Caco-2 (cell line): ENCODE measurements around the gene ETFDH. TPM values are rescaled to one million over a fixed set of nuclear protein-coding genes. Genes with fewer than 3 reads are reported as not detected.

ENCODE experiments used
- BruUV-seq: library from RNA; stranded (reverse); fragments of 400-500 nt; replicated peaks from 2 replicates; lab custom pipeline; 2021; lab: Mats Ljungman, UMichigan
- CTCF ChIA-PET: fragments of 300-600 bp; sonication (Branson Sonifier 250); formaldehyde crosslinking; loops from one replicate; lab custom pipeline; 2022; ENCODE audit warnings: antibody characterized with exemption; lab: Charles Lee
- POLR2A ChIA-PET: fragments of 300-600 bp; sonication (Branson Sonifier 250); formaldehyde crosslinking; loops from one replicate; lab custom pipeline; 2022; ENCODE audit warnings: antibody characterized with exemption; lab: Charles Lee
- DNase-seq, 2 experiments: peaks; one replicate each; pipeline versions ENCODE4 v3.0.0 to v3.0.0-alpha.2; 2020 to 2022
- H3K27me3 ChIP-seq: replicated peaks from 2 replicates; pipeline ENCODE4 v1.6.0; 2011; ENCODE audit warnings: low read length; ENCODE audit not compliant: control insufficient read depth, insufficient read depth
- H3K36me3 ChIP-seq: 2 replicates; pipeline ENCODE4 v1.5.1; 2011; ENCODE audit warnings: low read length; ENCODE audit not compliant: control insufficient read depth, insufficient read depth
- H3K4me1 ChIP-seq: fragments of 250-450 bp; sonication (Bioruptor Pico); 2 replicates; pipeline ENCODE4 v1.5.1; 2020; ENCODE audit warnings: mild to moderate bottlenecking
- H3K4me3 ChIP-seq: 2 replicates; pipeline ENCODE4 v1.5.1; 2011; ENCODE audit warnings: low read depth, mild to moderate bottlenecking, control low read depth, low read length
- H3K9me3 ChIP-seq: fragments of 250-450 bp; sonication (Bioruptor Pico); 2 replicates; pipeline ENCODE4 v1.5.1; 2020; ENCODE audit warnings: mild to moderate bottlenecking, moderate library complexity
- H3K27ac Mint-ChIP-seq: one replicate; pipeline ENCODE4 v1.8.0; 2022; ENCODE audit warnings: mixed read lengths; ENCODE audit not compliant: unreplicated experiment
- H3K27me3 Mint-ChIP-seq: one replicate; pipeline ENCODE4 v1.8.0; 2022; ENCODE audit warnings: mixed read lengths; ENCODE audit not compliant: insufficient read depth, unreplicated experiment
- H3K36me3 Mint-ChIP-seq: one replicate; pipeline ENCODE4 v1.8.0; 2022; ENCODE audit warnings: mild to moderate bottlenecking, mixed read lengths; ENCODE audit not compliant: insufficient read depth, unreplicated experiment
- H3K4me1 Mint-ChIP-seq: one replicate; pipeline ENCODE4 v1.8.0; 2022; ENCODE audit warnings: low read depth, mixed read lengths; ENCODE audit not compliant: unreplicated experiment
- H3K4me3 Mint-ChIP-seq: one replicate; pipeline ENCODE4 v1.8.0; 2022; ENCODE audit warnings: mild to moderate bottlenecking, moderate library complexity, mixed read lengths; ENCODE audit not compliant: unreplicated experiment
- H3K9me3 Mint-ChIP-seq: one replicate; pipeline ENCODE4 v1.8.0; 2022; ENCODE audit warnings: mixed read lengths; ENCODE audit not compliant: unreplicated experiment
- CTCF ChIP-seq, 2 experiments: fragments of 200-600 bp in 1 of 2; IDR thresholded peaks; 1 replicate in 1 of 2; 2 replicates in 1 of 2; pipeline versions ENCODE4 v1.5.1 to v1.8.0; 2011 to 2022; ENCODE audit warnings: antibody characterized with exemption in 1 of 2, control low read depth in 1 of 2, inconsistent platforms in 1 of 2, low read depth in 1 of 2, low read length in 1 of 2, mild to moderate bottlenecking in 1 of 2, moderate library complexity in 1 of 2; ENCODE audit not compliant: insufficient read depth in 1 of 2, severe bottlenecking in 1 of 2, unreplicated experiment in 1 of 2
- intact Hi-C: fragments of 100-400 bp; cut with micrococcal nuclease; formaldehyde crosslinking; loops from one replicate; pipeline ENCODE4 v1.10.0; 2022; ENCODE audit not compliant: unreplicated experiment
- total RNA-seq: library from RNA; stranded (reverse); gene quantifications from 2 replicates; pipeline ENCODE4 v1.2.3, GENCODE V29; 2022

ETFDH gene
- total RNA-seq, 1 experiment from 2014 or later: 6.4 TPM

- DNase-seq: no peak
- Mint-ChIP-seq H3K4me3 (no peak overlapping the region), H3K36me3 (peaks cover 6% of the 10 kb centered on the region), H3K9me3 (no peaks in the 10 kb centered on the region), H3K27ac (no peak overlapping the region), H3K27me3 (peaks cover 6% of the 10 kb centered on the region), H3K4me1 (peaks cover 6% of the 10 kb centered on the region)
- BruUV-seq: no TSS peak
- Histone ChIP-seq H3K4me3 (no peak overlapping the region), H3K36me3 (no peaks in the 10 kb centered on the region), H3K4me1 (no peaks in the 10 kb centered on the region), H3K9me3 (no peaks in the 10 kb centered on the region), H3K27me3 (no peaks in the 10 kb centered on the region)
- intact Hi-C loops: loop anchor here (5.0 kb wide), 1 partner anchor 289 kb away; no protein-coding TSS in a partner anchor
- ChIA-PET CTCF (no interaction called here), POLR2A (no interaction called here)
- TF ChIP-seq CTCF (IDR thresholded peaks at IDR 0.05; ENCODE audit: insufficient read depth in 1 of 2, low read depth in 1 of 2, low read length in 1 of 2, severe bottlenecking in 1 of 2, unreplicated experiment in 1 of 2): no peak
Measured at GRCh38 chr4:158728236-158728635, 56.1 kb downstream of the ETFDH start.

DNA sequence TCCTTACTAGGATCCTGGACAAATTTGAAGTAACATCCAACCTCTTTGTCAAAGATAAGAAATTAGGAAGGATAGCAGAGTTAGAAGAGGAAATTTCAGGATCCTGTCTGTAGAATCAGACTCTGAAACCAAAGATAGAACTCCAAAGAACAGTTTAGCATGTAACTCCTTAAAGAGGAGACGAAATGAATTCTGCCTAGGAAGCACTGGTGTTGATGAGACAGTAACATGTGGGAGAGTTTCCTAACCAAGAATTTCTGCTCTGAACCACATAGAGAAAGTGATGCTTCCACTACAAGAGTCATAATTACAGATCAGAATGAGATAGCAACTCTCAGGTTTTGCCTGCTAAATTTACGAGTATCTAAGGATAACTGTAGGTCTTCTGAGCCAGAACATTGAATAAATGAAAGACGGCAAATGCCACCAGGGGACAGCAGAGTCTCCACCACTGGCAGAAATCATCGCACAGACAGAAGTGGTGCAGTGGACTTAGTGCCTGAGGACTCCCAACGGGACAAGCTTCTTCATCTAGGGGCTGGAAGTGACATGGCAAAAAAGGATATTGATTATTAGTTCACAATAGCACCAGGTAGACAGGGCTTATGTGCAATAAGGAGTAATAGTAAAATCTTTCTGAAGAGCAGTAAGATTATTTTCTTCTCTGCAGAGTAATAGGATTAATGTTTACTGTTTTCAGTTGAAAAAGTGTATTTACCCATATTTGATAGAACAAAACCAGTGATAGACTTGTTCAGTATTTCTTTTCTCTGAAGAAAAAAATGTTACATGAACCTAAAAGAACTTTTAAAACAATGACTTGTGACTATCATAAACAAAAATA is 57.8 kb downstream of the ETFDH start:
- peak; percentile 63 to 66 for DNase-seq
- BruUV-seq: no TSS peak
- POLR2A ChIA-PET: no interaction called here

DNA sequence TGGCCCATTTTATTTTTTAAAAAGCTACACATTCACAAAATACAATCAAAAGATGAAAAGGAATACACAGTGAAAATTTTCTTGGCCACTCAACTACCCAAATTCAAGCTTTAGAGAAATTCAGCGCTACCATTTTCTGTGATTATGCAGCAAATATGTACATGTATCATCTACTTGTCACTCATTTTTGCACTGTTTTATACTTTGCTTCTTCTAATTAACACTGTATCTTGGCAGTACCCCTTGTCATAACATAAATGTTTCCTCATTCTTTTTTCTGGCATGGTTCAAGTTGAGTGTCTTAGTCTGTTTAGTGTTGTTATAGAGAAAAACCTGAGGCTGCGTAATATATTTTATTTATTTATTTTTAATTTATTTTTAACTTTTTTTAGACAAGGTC is 66.8 kb downstream of the ETFDH start:
- no peaks in the 10 kb centered on the region for H3K36me3 Mint-ChIP-seq
- BruUV-seq: no TSS peak
- POLR2A ChIA-PET: interaction anchor here (0.5 kb wide), 1 partner anchor 385 kb away, joined by 3 read pairs; no protein-coding TSS in a partner anchor

More for the DNA sequence above, 57.8 kb downstream of the ETFDH start:
- peaks cover 6% of the 10 kb centered on the region for H3K4me1 Mint-ChIP-seq
- intact Hi-C loops: loop anchor here (1.0 to 5.0 kb wide), 5 partner anchors 38 to 473 kb away; no protein-coding TSS in a partner anchor
- CTCF ChIA-PET: interaction anchor here (0.7 to 1.3 kb wide), 3 partner anchors 76 to 122 kb away, joined by 3 to 4 read pairs (median 3); no protein-coding TSS in a partner anchor
- Histone ChIP-seq H3K4me1 (no peaks in the 10 kb centered on the region), H3K36me3 (no peaks in the 10 kb centered on the region), H3K4me3 (no peak overlapping the region), H3K27me3 (no peaks in the 10 kb centered on the region), H3K9me3 (no peaks in the 10 kb centered on the region)
- no peaks in the 10 kb centered on the region for H3K36me3 Mint-ChIP-seq
- peak; percentile 65 to 78 for TF ChIP-seq CTCF (IDR thresholded peaks at IDR 0.05; ENCODE audit: insufficient read depth in 1 of 2, low read depth in 1 of 2, low read length in 1 of 2, severe bottlenecking in 1 of 2, unreplicated experiment in 1 of 2)
- no peak overlapping the region for H3K4me3 Mint-ChIP-seq
- H3K27me3 Mint-ChIP-seq: peaks cover 6% of the 10 kb centered on the region
- H3K27ac Mint-ChIP-seq: no peak overlapping the region
- H3K9me3 Mint-ChIP-seq: no peaks in the 10 kb centered on the region

More for the DNA sequence above, 66.8 kb downstream of the ETFDH start:
- CTCF ChIA-PET: no interaction called here
- no peaks in the 10 kb centered on the region for H3K9me3 ChIP-seq
- Mint-ChIP-seq H3K4me3 (no peak overlapping the region), H3K9me3 (no peaks in the 10 kb centered on the region), H3K27me3 (peaks cover 2% of the 10 kb centered on the region), H3K27ac (no peak overlapping the region), H3K4me1 (no peaks in the 10 kb centered on the region)
- intact Hi-C loops: no loop called here
- H3K4me3 ChIP-seq: no peak overlapping the region
- no peaks in the 10 kb centered on the region for H3K36me3 ChIP-seq
- no peaks in the 10 kb centered on the region for H3K27me3 ChIP-seq
- H3K4me1 ChIP-seq: no peaks in the 10 kb centered on the region
- DNase-seq: no peak
- no peak for TF ChIP-seq CTCF (IDR thresholded peaks at IDR 0.05; ENCODE audit: insufficient read depth in 1 of 2, low read depth in 1 of 2, low read length in 1 of 2, severe bottlenecking in 1 of 2, unreplicated experiment in 1 of 2)
